HG02870 (cell line): ENCODE measurements around the gene ARNT2.

Source experiments
- ATAC-seq: cut with Tn5 transposase; IDR thresholded peaks from one replicate; pipeline ENCODE4 v1.9.1; 2021; ENCODE audit warnings: mild to moderate bottlenecking, moderate library complexity; ENCODE audit not compliant: unreplicated experiment

ARNT2 gene

DNA sequence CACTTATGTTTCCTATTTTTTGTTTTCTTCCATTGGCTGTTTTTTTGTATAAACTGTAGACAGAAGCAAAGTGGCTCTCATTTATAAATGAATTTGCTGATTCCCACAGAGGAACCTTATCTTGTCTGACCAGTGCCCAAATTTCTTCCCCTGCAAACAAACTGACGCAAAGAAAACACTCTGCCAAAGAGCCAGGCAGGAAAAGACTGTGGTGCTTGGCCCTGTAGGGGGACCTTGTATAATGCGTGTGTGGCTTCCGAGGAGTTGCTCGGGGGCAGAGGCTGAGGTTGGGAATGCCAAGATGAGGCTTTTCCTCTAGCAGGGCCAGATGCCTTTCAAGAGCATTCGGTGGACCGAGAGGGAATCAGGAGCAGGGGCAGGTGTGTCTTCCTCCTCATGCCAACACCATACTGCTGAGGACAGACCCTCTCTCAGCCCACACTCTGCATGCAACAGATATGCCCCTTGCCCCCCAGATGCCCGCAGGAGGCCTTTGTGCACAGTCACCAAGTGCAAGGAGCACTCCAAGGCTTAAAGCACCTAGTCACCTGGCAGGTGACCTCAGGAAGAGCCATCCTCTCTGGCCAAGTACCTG lies 186.7 kb downstream of the ARNT2 start:
- no peak for ATAC-seq

DNA sequence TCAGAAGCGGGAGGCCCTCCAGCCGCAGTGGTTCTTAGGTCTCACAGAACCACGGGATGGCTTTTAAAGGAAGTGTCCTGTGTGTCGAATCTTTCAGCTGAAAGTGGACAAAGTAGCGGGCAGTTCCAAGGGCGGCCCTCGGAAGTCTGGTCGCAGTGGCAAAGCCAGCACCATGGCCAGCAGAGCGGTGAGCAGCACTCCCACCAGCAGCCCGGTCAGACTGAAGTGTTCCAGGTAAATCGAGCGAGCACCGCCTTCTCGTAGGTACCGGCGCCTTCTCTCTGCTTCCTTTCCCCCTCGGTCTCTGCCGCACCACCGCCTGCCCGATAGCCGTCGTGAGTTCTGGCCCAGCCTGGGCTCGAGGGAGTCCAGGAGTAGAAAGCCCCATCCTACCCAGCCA lies 187.3 kb downstream of the ARNT2 start:
- no peak for ATAC-seq

DNA sequence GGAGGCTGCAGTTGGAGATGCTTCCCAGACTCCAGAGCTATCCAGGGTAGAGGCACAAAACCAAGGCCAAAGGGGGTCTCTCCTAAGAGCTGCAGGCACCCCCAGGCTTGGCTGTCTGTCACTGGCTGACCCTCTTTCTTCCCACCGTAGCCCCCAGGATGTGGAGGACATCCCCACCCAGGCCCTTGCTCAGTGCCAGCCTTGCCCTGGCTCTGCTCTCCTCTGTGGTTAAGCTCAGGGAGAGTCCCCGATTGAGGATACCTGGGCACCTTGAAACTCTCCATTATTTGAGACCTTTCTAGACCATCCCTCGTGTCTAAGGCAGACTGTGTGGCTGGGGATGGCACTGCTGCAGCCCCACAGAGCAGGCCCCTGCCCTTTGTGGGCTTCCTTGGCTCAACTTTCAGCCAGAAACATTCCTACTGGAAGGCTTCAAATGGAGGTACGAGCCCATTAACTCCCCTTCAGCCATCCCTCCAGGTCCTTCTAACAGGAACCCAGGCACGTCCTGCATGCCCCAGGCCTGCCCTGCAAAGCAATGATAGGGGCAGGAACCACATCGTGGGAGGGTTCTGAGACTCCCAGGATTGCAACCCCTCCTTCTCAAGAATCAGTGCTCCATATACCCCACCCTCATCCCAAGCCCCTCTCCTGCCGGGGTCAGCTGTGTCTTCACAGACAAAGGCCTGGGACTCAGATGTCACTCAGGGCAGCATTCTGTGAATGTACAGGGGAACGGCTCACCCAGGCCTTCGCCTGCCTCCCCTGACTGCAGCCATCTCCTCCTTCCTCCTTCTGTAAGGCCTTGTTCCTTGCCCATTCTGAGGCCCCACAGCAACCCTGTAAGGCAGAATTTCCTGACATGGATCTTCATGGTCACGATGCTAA lies 188.0 kb downstream of the ARNT2 start:
- ATAC-seq, result no peak

DNA sequence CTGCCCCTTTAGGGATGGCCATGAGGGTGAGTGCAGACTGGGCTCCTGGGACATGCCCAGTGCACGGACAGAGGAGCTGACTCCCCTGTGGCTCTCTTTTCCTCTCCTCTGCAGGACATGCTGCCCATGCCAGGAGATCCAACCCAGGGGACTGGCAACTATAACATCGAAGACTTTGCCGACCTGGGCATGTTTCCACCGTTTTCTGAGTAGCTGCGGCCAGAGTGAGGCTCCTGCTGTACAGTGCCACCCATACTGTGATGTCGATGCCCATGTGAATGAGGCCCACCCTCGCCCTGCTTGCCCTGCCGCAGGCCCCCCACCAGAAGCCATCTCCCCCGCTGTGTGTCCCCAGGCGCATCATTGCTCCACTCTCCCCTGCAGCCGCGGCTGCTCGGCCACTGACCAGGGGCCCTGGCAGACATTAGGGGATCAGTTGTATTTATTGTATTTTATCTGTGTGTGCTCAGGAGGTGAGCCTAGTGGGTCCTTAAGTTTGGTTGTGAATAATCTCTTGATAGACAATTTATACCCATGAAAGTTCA lies 189.4 kb downstream of the ARNT2 start:
- ATAC-seq, result no peak

DNA sequence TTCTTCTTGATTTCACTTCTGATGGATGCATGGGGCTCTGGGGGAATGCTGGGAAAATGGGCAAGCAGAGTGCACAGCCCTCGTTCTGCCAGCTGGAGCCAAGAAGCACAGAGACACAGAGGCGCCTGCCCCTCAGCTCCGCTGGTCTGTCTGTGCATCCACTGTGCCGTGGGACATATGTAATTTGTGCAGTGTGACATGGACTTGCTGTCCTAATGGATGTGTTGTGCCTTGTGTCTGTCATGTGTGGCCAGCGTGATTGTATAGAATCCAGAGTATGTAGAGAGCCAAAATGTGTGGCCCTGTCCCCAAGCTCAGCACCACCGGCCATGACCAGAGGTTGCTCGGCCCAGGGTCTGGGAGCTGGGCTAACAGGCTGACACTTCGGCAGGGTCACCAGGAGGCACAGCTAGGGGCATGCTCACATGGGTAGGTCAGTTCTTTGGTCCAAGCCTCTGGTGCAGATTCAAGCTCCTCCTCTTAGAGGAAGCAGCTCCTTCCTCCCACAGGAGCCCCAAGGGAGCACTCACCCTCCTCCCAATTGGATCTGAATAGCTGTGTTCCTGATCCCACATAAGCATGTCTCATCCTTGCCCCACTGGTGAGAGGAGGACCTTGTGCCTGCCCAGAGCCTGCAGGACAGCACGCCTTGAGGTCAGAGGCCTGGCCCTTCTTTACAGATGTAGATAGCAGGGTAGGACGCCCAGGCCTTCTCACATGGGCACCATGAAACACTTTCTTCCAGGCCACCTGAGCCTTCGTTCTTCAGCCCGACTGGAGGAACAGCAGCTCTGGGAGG lies 190.1 kb downstream of the ARNT2 start:
- no peak for ATAC-seq

DNA sequence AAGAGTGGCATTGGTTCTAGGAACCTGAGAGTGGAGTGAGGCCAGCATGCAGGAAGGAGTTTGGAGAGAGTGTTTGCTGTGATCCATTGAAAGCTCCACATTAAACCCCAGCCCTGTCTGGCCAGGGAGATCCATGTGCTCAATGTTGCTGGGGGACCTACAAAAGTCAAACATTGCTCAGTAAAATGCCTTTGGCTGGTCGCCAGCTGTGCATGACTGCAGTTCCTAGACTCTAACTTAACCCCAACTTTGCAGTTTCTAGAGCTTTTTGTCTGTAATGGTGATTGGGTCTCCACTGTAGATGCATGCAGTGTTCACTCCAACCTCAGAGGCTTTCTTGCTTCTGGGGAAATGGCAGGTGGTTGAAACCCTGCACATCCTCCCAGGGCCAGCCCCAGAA lies 191.2 kb downstream of the ARNT2 start:
- no peak for ATAC-seq

DNA sequence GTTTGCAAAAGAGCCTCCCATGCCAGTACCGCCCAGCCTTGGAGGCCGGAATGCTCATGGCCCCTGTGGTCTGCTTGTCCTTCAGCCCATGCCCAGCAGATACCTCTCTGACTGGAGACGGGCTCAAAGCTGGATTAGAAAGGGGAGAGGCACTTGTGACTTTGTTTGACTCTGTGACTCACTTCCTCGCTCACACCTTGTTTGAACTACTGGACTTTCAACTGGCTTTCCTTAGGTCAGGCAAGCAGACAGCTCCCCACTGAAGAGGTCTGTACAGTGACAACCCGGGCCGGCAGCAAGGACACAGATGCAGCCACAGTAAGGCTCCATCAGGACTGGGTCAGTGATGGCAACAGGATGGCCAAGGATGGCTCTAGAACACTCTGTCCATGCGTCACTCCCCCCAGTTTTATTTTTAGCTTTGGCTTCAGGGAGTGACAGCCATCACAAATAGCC lies 192.4 kb downstream of the ARNT2 start:
- no peak for ATAC-seq

DNA sequence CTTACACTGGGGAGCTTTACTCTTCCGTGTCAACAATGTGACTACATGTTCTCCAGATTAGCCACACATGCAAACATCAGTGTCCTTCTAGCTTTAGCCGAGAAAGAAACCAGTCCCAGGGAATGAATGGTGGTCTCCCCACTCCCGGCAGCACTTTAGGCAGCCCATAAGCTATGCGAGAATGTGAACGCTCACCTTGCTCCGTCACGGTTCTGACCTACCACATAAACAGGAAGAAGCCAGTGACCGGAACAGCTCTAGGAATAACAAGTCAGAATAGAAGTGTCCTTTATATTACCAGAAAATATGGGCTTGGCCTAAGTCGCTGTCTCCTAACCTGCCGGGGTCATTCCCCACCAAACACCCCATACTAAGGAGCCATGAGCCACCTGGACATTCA lies 192.9 kb downstream of the ARNT2 start:
- ATAC-seq, result no peak

DNA sequence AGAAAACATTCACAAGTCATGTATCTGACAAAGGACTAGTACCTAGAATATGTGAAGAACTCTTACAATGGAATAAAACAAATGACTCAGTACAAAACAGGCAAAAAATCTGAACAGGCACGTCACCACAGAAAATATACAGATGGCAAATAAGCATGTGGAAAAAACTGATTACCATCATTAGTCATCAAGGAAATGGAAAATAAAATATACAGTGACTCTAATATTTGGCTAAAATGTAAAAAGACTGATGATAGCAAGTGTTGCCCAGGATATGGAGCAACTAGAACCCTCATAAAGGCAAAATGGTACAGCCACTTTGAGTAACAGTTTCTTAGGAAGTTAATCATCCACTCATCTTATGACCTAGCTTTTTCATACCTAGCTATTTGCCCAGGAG lies 195.2 kb downstream of the ARNT2 start:
- ATAC-seq, result no peak

DNA sequence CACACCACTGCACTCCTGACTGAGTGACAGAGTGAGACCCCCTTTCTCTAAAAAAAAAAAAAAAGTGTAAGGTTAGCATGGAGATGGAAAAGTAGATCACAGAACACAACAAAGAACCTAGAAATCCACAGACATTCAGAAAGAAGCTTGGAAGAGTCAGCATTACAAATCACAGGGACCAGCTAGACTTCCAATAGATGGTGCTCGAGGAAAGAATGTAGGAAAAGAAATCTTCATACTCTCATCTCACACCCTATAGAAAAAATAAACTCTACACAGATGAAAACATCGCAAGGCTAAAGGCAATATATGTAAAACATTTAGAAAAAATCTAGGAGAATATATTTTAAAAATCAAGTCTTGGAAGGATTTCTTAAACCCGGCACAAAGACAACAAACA lies 196.4 kb downstream of the ARNT2 start:
- no peak for ATAC-seq

DNA sequence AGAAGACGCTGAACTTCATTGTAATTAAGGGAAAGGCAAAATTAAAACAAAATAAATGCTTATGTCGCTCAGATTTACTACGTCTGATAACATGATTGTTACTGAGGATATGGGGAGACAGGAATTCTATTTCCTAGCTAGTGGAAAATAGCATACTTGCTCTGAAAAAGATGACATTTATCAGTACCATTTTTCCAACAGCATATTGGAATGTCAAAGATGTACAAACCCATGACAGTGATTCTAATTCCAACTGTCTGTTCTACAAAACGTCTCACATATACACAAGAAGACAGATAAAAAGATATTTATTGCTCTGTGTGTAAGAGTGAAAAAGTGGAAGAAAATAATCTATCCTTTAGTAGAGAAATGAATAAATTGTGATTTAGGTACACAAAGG lies 197.1 kb downstream of the ARNT2 start:
- no peak for ATAC-seq

DNA sequence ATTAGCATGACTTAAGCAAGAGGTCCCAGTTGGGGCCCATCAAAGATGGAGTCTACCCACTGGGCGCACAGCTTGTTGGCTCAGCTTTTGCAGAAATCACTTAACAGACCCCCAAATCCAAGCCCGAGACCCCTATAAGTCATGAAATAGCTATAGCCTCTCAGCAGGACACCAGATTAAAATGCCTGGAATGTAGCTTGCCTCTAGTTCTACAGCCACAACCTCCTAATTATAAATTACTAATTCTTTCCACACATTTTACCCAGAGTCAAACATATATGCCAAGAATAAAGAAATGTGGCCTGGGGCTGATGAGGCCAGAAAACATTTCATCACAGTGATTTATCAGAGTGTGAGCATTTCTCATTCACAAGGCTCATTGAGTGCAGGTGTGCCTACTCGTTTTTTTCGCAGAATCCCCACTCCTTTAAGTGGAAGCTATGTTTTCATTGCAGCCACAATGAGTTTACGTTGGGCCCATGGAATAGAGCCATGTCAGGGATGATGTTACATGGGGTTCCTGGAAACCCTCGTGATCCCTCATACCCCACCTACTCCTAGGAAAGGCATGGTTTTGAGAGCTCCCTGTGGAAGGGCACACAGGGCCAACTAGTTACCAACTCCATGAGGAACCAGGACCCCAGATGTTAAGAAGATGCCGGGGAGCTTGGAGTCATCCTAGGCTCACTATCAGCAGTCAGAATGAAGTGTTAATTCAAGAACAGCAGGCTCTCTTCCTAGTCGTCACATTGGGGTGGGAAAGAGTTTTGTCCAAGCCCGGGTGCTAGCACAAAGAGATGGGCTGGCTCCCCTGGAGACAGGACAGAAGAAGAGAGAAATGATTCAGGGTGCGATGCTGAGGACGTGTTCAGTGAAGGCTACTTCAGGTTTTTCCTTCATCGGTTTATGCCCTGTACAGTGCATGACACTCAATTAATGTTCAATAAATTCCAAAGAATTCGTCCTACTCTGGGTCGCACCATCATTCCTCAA lies 200.7 kb downstream of the ARNT2 start:
- ATAC-seq, result no peak

DNA sequence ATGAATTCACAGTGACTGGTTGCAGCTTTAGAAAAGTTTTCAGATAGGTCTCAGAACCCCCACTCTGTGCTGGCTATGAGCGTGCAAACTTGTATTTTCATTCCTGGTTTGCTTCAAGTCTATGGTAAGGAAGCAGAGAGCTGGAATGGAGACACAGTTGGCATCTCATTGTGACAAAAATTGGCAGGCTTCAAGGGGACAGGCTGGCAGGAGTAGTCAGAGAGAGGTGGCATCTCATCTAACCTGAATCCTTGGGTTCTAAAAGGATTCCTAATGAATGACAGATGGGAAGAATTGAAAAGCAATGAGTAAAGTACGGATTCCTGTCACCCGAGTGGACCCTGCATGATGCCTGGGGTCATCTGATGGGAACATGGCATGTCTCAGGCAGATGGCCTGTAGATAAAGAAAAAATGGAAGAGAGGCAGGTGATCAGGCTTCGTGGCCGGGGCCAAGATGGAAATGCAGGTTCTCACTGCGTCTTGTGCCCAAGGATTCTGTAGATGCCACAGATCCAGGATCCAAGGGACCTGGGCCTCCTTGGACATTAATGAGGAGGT lies 201.5 kb downstream of the ARNT2 start:
- ATAC-seq, result no peak

DNA sequence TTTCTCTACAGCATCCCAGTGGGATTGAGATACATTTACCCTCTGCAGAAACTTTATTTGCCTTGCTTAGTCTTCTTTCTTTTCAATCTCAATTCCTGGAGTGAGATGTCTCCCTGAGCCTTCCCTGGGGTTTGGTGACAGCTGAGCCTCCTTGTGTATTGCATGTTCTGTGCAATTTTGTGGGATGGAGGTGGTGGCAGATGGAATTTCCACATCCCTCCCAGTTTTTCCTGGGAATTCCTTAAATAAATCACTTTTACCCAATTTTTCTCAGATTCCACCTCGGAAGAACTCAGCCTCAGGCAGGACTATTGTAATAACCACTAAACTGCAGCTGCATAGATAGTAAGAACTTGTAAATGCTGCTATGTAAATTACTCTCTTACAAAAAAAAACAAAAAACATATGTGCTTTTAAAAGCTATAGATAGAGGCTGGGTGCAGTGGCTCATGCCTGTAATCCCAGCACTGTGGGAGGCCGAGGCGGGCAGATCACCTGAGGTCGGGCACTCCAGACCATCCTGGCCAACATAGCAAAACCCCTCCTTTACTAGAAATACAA lies 202.4 kb downstream of the ARNT2 start:
- ATAC-seq, result no peak

DNA sequence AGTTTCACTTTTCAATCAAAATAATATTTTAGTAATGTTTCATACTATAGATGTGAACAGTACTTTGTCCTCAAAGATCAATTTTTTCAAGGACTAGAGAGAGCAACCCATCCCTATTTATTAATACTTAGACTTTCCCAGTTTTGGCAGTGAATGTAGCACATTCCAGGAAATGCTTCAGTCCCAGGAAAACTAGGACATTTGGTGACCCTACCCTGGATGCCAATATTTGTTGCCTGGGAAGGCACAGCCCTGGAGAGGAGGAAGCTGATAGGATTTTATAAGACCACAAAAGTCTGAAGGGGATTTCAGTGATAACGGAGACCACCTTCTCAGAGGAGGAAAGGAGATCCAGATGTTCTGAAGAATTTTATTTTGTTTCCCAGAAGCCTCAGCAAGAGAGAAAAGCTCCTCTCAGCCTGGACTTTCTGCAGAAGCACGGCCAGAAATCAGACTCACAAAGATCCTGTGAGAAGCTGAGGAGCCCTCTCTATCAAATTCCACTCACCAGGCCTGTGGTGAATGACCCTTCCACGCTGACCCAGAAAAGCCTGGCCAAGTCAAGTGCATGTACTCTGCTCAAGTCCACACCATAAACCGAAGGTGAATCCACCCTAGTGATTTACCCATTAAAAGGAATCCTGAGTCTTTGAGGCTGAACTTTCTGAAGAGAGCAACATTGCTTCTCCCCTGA lies 203.3 kb downstream of the ARNT2 start:
- ATAC-seq, result no peak

DNA sequence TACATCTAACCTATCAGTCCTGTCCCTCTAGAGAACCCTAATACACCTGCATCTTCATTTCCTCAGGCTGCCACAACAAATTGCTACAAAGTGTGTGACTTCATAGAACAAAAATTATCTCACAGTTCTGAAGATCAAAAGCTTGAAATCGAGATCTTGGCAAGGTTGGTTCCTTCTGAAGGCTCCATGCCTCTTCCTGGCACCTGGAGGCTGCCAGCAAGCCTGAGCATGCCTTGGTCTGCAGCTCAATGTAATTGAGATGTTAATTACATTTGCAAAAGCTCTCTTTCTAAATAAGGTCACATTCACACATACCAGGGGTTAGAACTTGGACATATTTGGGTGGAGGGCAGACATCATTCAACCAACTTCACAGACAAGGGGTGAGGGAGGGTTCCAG lies 204.5 kb downstream of the ARNT2 start:
- ATAC-seq, result no peak

DNA sequence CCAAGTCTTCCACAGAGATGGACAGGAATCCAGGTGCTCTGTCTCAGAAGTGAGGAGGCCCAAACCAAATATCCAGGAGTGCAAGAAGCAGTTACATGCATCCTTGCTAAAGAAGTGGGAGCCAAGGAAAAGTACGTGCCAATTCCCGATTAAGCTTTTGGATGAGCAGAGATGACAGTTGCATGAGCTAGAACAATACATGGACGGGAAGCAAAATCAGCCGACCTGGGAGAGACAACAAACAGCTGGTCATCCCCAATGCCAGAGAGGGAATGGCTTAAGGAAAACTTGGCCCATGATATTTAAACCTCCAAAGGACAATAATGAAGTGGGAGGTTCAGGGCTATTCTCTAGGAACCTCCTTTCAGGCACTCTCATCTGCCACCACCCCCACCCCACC lies 204.9 kb downstream of the ARNT2 start:
- ATAC-seq, result no peak

DNA sequence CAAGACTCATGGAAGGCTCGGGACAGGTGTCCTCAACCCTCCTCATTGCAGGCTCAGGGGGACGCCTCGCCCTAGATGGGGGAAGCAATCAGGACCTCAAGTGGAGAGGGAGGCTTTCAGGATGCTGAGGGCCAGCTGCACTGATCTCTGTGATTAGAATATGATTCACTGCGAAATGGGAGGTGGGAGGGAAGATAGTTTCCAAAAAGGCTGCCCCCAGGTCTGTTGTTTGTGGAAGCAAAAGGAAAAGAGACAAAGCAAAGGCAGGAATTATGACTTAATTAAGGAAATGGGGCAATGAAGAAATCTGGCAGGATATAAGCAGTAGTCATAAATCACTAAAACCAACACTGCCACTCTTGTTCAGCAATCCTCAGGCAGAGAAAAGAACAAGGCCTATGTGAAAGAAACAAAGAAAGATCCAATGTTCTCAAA lies 205.3 kb downstream of the ARNT2 start:
- no peak for ATAC-seq

DNA sequence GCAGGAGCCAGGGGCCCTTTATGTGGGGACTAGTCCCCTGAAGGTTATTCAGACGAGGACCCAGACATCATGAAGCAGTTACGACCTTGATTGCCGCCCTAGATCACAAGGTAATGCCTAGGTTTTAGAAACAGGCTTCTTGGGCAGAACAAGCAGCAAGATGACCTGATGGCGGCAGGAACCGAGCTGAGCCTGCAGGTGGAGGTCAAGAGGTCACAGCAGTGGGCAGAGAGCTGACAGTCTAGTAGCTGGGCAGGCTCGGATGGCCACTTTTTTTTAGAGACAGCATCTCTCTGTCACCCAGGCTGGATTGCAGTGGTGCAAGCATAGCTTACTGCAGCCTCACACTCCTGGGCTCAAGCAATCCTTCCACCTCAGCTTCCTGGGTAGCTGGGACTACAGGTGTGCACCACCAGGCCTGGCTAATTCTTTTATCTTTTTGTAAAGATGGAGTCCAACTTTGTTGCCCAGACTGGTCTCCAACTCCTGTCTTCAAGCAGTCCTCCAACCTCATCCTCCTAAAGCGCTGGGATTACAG lies 207.4 kb downstream of the ARNT2 start:
- no peak for ATAC-seq
